ENCODE data around the gene HIPK3.

HIPK3 gene

GRCh38 chr11:33379947-33380346, 122.8 kb downstream of the HIPK3 start:
- peak; percentile 50 for ATAC-seq
- H3K4me3 Mint-ChIP-seq = no peak overlapping the region

GRCh38 chr11:33383075-33383919, 126.1 kb downstream of the HIPK3 start:
- Mint-ChIP-seq H3K27ac (no peak overlapping the region), H3K4me3 (no peak overlapping the region), H3K4me1 (no peaks in the 10 kb centered on the region), H3K36me3 (no peaks in the 10 kb centered on the region), H3K9me3 (no peaks in the 10 kb centered on the region)
- no peak for ATAC-seq
- DNase-seq (ENCODE audit: low spot score in 2 of 2) = no peak

More at GRCh38 chr11:33379947-33380346, 122.8 kb downstream of the HIPK3 start:
- no peak for DNase-seq (ENCODE audit: low spot score in 2 of 2)
- H3K4me1 Mint-ChIP-seq = no peaks in the 10 kb centered on the region
- no peaks in the 10 kb centered on the region for H3K36me3 Mint-ChIP-seq
- no peak overlapping the region for H3K27ac Mint-ChIP-seq
- H3K9me3 Mint-ChIP-seq = no peaks in the 10 kb centered on the region

GRCh38 chr11:33383920-33384209, 126.7 kb downstream of the HIPK3 start:
- no peak for DNase-seq (ENCODE audit: low spot score in 2 of 2)
- no peaks in the 10 kb centered on the region for H3K4me1 Mint-ChIP-seq
- H3K4me3 Mint-ChIP-seq = no peak overlapping the region
- ATAC-seq = no peak
- H3K27ac Mint-ChIP-seq = no peak overlapping the region
- no peaks in the 10 kb centered on the region for H3K36me3 Mint-ChIP-seq
- H3K9me3 Mint-ChIP-seq = no peaks in the 10 kb centered on the region

- Mint-ChIP-seq H3K27ac (no peak overlapping the region), H3K4me1 (no peaks in the 10 kb centered on the region), H3K9me3 (no peaks in the 10 kb centered on the region), H3K36me3 (no peaks in the 10 kb centered on the region), H3K4me3 (no peak overlapping the region)
- DNase-seq (ENCODE audit: low spot score in 2 of 2) (no peak), ATAC-seq (no peak)
Measured at GRCh38 chr11:33384220-33384619, 127.0 kb downstream of the HIPK3 start.

- DNase-seq (ENCODE audit: low spot score in 2 of 2) (no peak), ATAC-seq (no peak)
- Mint-ChIP-seq H3K36me3 (no peaks in the 10 kb centered on the region), H3K4me3 (no peak overlapping the region), H3K4me1 (no peaks in the 10 kb centered on the region), H3K9me3 (no peaks in the 10 kb centered on the region), H3K27ac (no peak overlapping the region)
Measured at GRCh38 chr11:33387581-33387980, 130.4 kb downstream of the HIPK3 start.

- H3K27ac Mint-ChIP-seq = no peak overlapping the region
- H3K4me3 Mint-ChIP-seq = no peak overlapping the region
- no peaks in the 10 kb centered on the region for H3K36me3 Mint-ChIP-seq
- ATAC-seq = no peak
- no peaks in the 10 kb centered on the region for H3K4me1 Mint-ChIP-seq
- no peaks in the 10 kb centered on the region for H3K9me3 Mint-ChIP-seq
- DNase-seq (ENCODE audit: low spot score in 2 of 2) = no peak
Measured at GRCh38 chr11:33387996-33388395, 130.8 kb downstream of the HIPK3 start.

- ATAC-seq (no peak), DNase-seq (ENCODE audit: low spot score in 2 of 2) (no peak)
- H3K4me3 Mint-ChIP-seq = no peak overlapping the region
- H3K9me3 Mint-ChIP-seq = no peaks in the 10 kb centered on the region
- no peaks in the 10 kb centered on the region for H3K4me1 Mint-ChIP-seq
- no peak overlapping the region for H3K27ac Mint-ChIP-seq
- H3K36me3 Mint-ChIP-seq = no peaks in the 10 kb centered on the region
Measured at GRCh38 chr11:33388793-33389525, 131.8 kb downstream of the HIPK3 start.

- no peaks in the 10 kb centered on the region for H3K9me3 Mint-ChIP-seq
- no peaks in the 10 kb centered on the region for H3K4me1 Mint-ChIP-seq
- no peak overlapping the region for H3K27ac Mint-ChIP-seq
- no peaks in the 10 kb centered on the region for H3K36me3 Mint-ChIP-seq
- DNase-seq (ENCODE audit: low spot score in 2 of 2) (no peak), ATAC-seq (no peak)
- no peak overlapping the region for H3K4me3 Mint-ChIP-seq
Measured at GRCh38 chr11:33389635-33390034, 132.5 kb downstream of the HIPK3 start.

GRCh38 chr11:33390944-33391892, 134.0 kb downstream of the HIPK3 start:
- DNase-seq (ENCODE audit: low spot score in 2 of 2) (no peak), ATAC-seq (no peak)
- Mint-ChIP-seq H3K4me3 (no peak overlapping the region), H3K36me3 (no peaks in the 10 kb centered on the region), H3K4me1 (no peaks in the 10 kb centered on the region), H3K27ac (no peak overlapping the region), H3K9me3 (no peaks in the 10 kb centered on the region)

GRCh38 chr11:33391893-33392251, 134.7 kb downstream of the HIPK3 start:
- no peaks in the 10 kb centered on the region for H3K4me1 Mint-ChIP-seq
- DNase-seq (ENCODE audit: low spot score in 2 of 2) (no peak), ATAC-seq (no peak)
- H3K27ac Mint-ChIP-seq = no peak overlapping the region
- H3K4me3 Mint-ChIP-seq = no peak overlapping the region
- no peaks in the 10 kb centered on the region for H3K9me3 Mint-ChIP-seq
- no peaks in the 10 kb centered on the region for H3K36me3 Mint-ChIP-seq

- ATAC-seq (no peak), DNase-seq (ENCODE audit: low spot score in 2 of 2) (no peak)
- no peaks in the 10 kb centered on the region for H3K36me3 Mint-ChIP-seq
- no peak overlapping the region for H3K27ac Mint-ChIP-seq
- no peaks in the 10 kb centered on the region for H3K9me3 Mint-ChIP-seq
- no peak overlapping the region for H3K4me3 Mint-ChIP-seq
- no peaks in the 10 kb centered on the region for H3K4me1 Mint-ChIP-seq
Measured at GRCh38 chr11:33394431-33395109, 137.4 kb downstream of the HIPK3 start.

- Mint-ChIP-seq H3K4me1 (no peaks in the 10 kb centered on the region), H3K36me3 (no peaks in the 10 kb centered on the region), H3K27ac (no peak overlapping the region), H3K4me3 (no peak overlapping the region), H3K9me3 (no peaks in the 10 kb centered on the region)
- ATAC-seq = no peak
- DNase-seq (ENCODE audit: low spot score in 2 of 2) = no peak
Measured at GRCh38 chr11:33396361-33396760, 139.2 kb downstream of the HIPK3 start.

GRCh38 chr11:33399421-33399820, 142.2 kb downstream of the HIPK3 start:
- ATAC-seq = no peak
- Mint-ChIP-seq H3K4me3 (no peak overlapping the region), H3K4me1 (no peaks in the 10 kb centered on the region), H3K27ac (no peak overlapping the region), H3K9me3 (no peaks in the 10 kb centered on the region), H3K36me3 (no peaks in the 10 kb centered on the region)
- no peak for DNase-seq (ENCODE audit: low spot score in 2 of 2)

- DNase-seq (ENCODE audit: low spot score in 2 of 2) (no peak), ATAC-seq (peak; percentile 21)
- Mint-ChIP-seq H3K27ac (no peak overlapping the region), H3K36me3 (no peaks in the 10 kb centered on the region), H3K9me3 (no peaks in the 10 kb centered on the region), H3K4me3 (no peak overlapping the region), H3K4me1 (no peaks in the 10 kb centered on the region)
Measured at GRCh38 chr11:33402066-33402465, 144.9 kb downstream of the HIPK3 start.

- ATAC-seq (no peak), DNase-seq (ENCODE audit: low spot score in 2 of 2) (no peak)
- Mint-ChIP-seq H3K4me1 (no peaks in the 10 kb centered on the region), H3K36me3 (no peaks in the 10 kb centered on the region), H3K9me3 (no peaks in the 10 kb centered on the region), H3K4me3 (no peak overlapping the region), H3K27ac (no peak overlapping the region)
Measured at GRCh38 chr11:33403344-33403743, 146.2 kb downstream of the HIPK3 start.
